MM.1S (cell line): Measurements from ENCODE around the gene TLCD3B.

Experiments used
- DNase-seq: peaks from one replicate; pipeline ENCODE4 v3.0.0-alpha.2; 2015
- H2AFZ ChIP-seq: fragments of 300-600 bp; sonication (generic); 2 replicates; pipeline ENCODE4 v1.6.0; 2016; ENCODE audit warnings: antibody characterized with exemption, low read length
- H3F3A ChIP-seq: fragments of 300-600 bp; sonication (generic); 2 replicates; pipeline ENCODE4 v1.6.1; 2016; ENCODE audit warnings: mild to moderate bottlenecking, antibody characterized with exemption, low read length, moderate library complexity, mixed read lengths; ENCODE audit not compliant: insufficient read depth
- H3K27ac ChIP-seq: fragments of 300-600 bp; sonication (generic); 2 replicates; pipeline ENCODE4 v1.5.1; 2016; ENCODE audit warnings: mild to moderate bottlenecking, low read length
- H3K27me3 ChIP-seq: fragments of 300-600 bp; sonication (generic); replicated peaks from 2 replicates; pipeline ENCODE4 v1.6.0; 2016; ENCODE audit warnings: low read length; ENCODE audit not compliant: insufficient read depth
- H3K36me3 ChIP-seq: fragments of 300-600 bp; sonication (generic); replicated peaks from 2 replicates; pipeline ENCODE4 v1.6.1; 2016; ENCODE audit warnings: mild to moderate bottlenecking, low read length, mixed read lengths; ENCODE audit not compliant: insufficient read depth
- H3K4me1 ChIP-seq: fragments of 300-600 bp; sonication (generic); 2 replicates; pipeline ENCODE4 v1.6.1; 2016; ENCODE audit warnings: low read length, mixed read lengths
- H3K4me2 ChIP-seq: fragments of 300-600 bp; sonication (generic); 2 replicates; pipeline ENCODE4 v1.6.0; 2016; ENCODE audit warnings: low read depth, low read length
- H3K4me3 ChIP-seq: fragments of 300-600 bp; sonication (generic); 2 replicates; pipeline ENCODE4 v1.5.1; 2016; ENCODE audit warnings: low read length, mixed read lengths
- H3K79me2 ChIP-seq: fragments of 300-600 bp; sonication (generic); 2 replicates; pipeline ENCODE4 v1.6.1; 2016; ENCODE audit warnings: mixed run types, low read length, mixed read lengths
- H3K9ac ChIP-seq: fragments of 300-600 bp; sonication (generic); 2 replicates; pipeline ENCODE4 v1.6.1; 2016; ENCODE audit warnings: low read length, mixed read lengths
- H3K9me2 ChIP-seq: fragments of 300-600 bp; sonication (generic); replicated peaks from 2 replicates; pipeline ENCODE4 v1.6.1; 2016; ENCODE audit warnings: mild to moderate bottlenecking, low read length, mixed read lengths; ENCODE audit not compliant: insufficient read depth
- H3K9me3 ChIP-seq: fragments of 300-600 bp; sonication (generic); replicated peaks from 2 replicates; pipeline ENCODE4 v1.6.1; 2016; ENCODE audit warnings: mild to moderate bottlenecking, low read length, mixed read lengths; ENCODE audit not compliant: insufficient read depth
- H4K20me1 ChIP-seq: fragments of 300-600 bp; sonication (generic); 2 replicates; pipeline ENCODE4 v1.6.1; 2016; ENCODE audit warnings: mild to moderate bottlenecking, low read length, moderate library complexity, mixed read lengths; ENCODE audit not compliant: insufficient read depth
- CTCF ChIP-seq: fragments of 300-600 bp; sonication (generic); IDR thresholded peaks from 2 replicates; pipeline ENCODE4 v1.5.1; 2016; ENCODE audit warnings: antibody characterized with exemption, low read length, mixed read lengths
- EZH2 ChIP-seq: fragments of 300-600 bp; sonication (generic); optimal IDR thresholded peaks from 2 replicates; pipeline ENCODE3; 2017; ENCODE audit warnings: low read depth, mild to moderate bottlenecking, antibody characterized with exemption, low read length, mixed read lengths
- EZH2phosphoT487 ChIP-seq: fragments of 300-600 bp; sonication (generic); IDR thresholded peaks from 2 replicates; pipeline ENCODE4 v1.6.1; 2018; ENCODE audit warnings: antibody characterized with exemption, low read length

Gene TLCD3B

DNA sequence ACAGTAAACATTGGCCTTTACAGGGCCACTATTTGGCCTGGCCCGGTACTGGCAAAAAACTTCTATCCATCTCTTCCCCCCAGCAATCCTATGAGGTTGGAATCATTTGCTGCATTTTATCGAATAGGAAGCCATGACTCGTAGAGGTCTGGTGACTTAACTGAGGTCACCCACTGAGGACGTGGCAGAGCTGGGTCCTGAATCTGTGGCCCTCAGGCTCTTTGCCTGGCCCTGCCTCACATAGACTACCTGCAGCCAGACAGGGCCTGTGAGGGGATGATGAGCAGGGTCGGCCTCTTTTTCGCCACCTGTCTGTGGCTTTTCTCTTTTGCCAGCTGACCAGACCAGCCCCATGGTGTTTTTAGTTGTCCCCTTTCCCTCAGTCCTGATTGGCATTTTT, 46.6 kb upstream of the TLCD3B start:
- H3K36me3 ChIP-seq = 0 out of 2 replicates have a peak, but pooled peaks cover 8% of the 10 kb centered on the region
- H3K4me3 ChIP-seq = no peak overlapping the region
- H3K79me2 ChIP-seq = peaks cover 62% of the 10 kb centered on the region
- peaks cover 7% of the 10 kb centered on the region for H3K4me1 ChIP-seq
- H3K9me2 ChIP-seq = no peaks in the 10 kb centered on the region
- no peak overlapping the region for H3K4me2 ChIP-seq
- TF ChIP-seq EZH2phosphoT487 = no peak
- TF ChIP-seq EZH2 = no peak
- no peak for TF ChIP-seq CTCF
- H3K9me3 ChIP-seq = no peaks in the 10 kb centered on the region
- no peak for DNase-seq
- H4K20me1 ChIP-seq = no peaks in the 10 kb centered on the region
- peaks cover 10% of the 10 kb centered on the region for H3F3A ChIP-seq
- H3K27me3 ChIP-seq = no peaks in the 10 kb centered on the region
- no peak overlapping the region for H3K9ac ChIP-seq
- H3K27ac ChIP-seq = no peak overlapping the region
- no peak overlapping the region for H2AFZ ChIP-seq

DNA sequence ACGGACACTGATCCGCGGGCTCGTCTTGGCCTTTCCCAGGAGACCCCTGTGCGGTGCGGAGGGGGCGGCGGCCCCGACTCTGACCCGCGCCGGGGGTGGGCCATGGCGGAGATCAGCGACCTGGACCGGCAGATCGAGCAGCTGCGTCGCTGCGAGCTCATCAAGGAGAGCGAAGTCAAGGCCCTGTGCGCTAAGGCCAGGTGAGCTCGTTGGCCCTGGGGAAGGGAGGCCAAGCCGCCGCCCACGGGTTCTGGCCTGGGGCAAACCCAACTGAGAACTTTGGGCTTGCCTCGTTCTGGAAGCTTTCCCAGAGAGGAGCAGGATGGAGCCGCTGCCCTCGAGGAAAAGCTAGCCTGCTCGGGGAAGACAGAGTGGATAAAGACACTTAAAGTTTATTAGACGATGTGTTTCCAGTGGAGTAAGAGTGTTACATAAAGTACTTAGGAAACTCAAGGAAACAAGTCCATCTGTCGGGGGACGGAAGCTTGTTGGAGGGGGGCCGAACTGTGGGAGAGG, 45.3 kb upstream of the TLCD3B start:
- Histone ChIP-seq H3K79me2 (peaks cover 62% of the 10 kb centered on the region), H3K4me2 (peak overlapping the region; percentile 95), H3F3A (peaks cover 23% of the 10 kb centered on the region), H3K27me3 (no peaks in the 10 kb centered on the region), H3K9ac (peak overlapping the region; percentile 89), H3K4me3 (peak overlapping the region; percentile 79), H3K9me3 (no peaks in the 10 kb centered on the region), H3K9me2 (no peaks in the 10 kb centered on the region), H2AFZ (0 out of 2 replicates have a peak overlapping the region, but pooled peaks have one; percentile 2), H3K36me3 (peaks cover 7% of the 10 kb centered on the region; the same call in 1 of the 2 replicates), H4K20me1 (no peaks in the 10 kb centered on the region), H3K4me1 (peaks cover 7% of the 10 kb centered on the region), H3K27ac (peak overlapping the region; percentile 61; the same call in 1 of the 2 replicates)
- TF ChIP-seq EZH2phosphoT487 = no peak
- no peak for TF ChIP-seq EZH2
- no peak for TF ChIP-seq CTCF
- no peak for DNase-seq

DNA sequence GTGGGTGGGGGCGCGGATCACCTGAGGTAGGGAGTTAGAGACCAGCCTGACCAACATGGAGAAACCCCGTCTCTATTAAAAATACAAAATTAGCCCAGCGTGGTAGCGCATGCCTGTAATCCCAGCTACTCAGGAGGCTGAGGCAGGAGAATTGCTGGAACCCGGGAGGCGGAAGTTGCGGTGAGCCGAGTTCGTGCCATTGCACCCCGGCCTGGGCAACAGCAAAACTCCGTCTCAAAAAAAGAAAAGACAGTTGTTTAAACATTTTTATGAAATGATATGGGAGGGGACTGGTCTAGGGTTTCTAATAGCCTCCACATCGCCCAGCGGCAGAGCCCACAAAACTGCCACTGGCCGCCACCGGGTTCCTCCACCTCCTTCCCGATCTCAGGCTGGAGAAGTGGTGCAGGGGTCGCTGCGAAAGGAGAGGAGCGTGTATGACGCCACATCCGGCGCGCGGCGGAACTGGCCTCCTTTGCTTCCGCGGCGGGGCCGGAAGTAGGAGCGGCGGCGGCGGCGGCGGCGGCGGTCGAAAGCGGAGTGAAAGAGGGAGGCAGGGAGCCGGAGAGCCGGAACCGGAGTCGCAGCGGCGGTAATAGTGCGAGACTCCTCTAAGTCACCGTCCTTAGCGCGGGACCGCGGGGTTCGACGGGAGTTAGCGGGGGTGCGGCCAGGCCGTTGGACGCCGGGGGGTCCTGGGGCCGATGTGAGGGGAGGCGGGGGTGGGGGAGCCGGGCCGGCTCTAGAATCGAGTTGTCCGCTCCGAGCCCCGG, 44.6 kb upstream of the TLCD3B start, which contains the start of gene PPP4C:
TSS of gene PPP4C (plus strand) at position 492 of the 773 bp plus-strand sequence. CDS start 384 bp downstream, outside the sequence.
- peaks cover 56% of the 10 kb centered on the region for H3K79me2 ChIP-seq
- H3K36me3 ChIP-seq = peaks cover under 1% of the 10 kb centered on the region; the same call in 1 of the 2 replicates
- H3K4me1 ChIP-seq = peaks cover 7% of the 10 kb centered on the region
- H3K27me3 ChIP-seq = no peaks in the 10 kb centered on the region
- no peaks in the 10 kb centered on the region for H4K20me1 ChIP-seq
- peak within 1 kb of the TSS; percentile 61; the same call in 1 of the 2 replicates for H3K27ac ChIP-seq
- no peaks in the 10 kb centered on the region for H3K9me2 ChIP-seq
- peak within 1 kb of the TSS; percentile 95 for H3K4me2 ChIP-seq
- TF ChIP-seq EZH2phosphoT487 = no peak
- no peak for TF ChIP-seq CTCF
- no peak for TF ChIP-seq EZH2
- H3K9ac ChIP-seq = peak within 1 kb of the TSS; percentile 89
- peaks cover 29% of the 10 kb centered on the region for H3F3A ChIP-seq
- H2AFZ ChIP-seq = peak within 1 kb of the TSS; percentile 25; the same call in 1 of the 2 replicates
- no peaks in the 10 kb centered on the region for H3K9me3 ChIP-seq
- peak; percentile 88 for DNase-seq
- H3K4me3 ChIP-seq = peak within 1 kb of the TSS; percentile 79
